HG03439 (cell line): ENCODE data around the gene HSPA1A.
"Not testable (repeated sequence)": the region's sequence is repeated elsewhere in the genome, so short reads cannot be mapped to it uniquely, and the experiment has no call there.

Experiments
- ATAC-seq: cut with Tn5 transposase; IDR thresholded peaks from one replicate; pipeline ENCODE4 v1.9.1; 2021; ENCODE audit warnings: mild to moderate bottlenecking, moderate library complexity; ENCODE audit not compliant: unreplicated experiment

Gene HSPA1A

DNA sequence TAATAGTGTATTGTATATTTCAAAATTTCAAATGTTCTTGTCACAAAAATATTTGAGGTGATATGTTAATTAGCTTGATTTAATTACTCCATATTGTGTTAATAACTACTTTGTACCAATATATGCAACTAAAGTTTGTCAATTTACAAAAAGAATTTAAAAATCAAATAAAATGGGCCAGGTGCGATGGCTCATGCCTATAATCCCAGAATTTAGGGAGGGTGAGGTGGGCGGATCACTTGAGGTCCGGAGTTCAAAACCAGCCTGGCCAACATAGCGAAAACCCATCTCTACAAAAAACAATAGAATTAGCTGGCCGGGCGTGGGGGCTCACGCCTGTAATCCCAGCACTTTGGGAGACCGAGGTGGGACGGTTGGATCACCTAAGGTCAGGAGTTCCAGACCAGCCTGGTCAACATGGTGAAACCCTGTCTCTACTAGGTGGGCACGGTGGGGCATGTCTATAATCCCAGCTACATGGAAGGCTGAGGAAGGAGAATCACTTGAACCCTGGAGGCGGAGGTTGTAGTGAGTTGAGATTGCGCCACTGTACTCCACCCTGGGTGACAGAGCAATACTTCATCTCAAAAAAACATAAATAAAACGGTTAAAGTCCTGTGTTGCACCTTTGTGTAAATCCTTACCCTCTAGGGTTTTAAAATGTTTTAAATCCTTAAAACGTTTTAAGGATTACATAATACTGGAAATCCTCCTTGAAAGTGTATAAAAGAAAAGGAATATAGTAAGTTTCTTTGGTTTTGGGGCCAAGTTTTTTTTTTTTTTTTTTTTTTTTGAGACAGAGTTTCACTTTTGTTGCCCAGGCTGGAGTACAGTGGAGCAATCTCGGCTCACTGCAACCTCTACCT, 16.2 kb downstream of the HSPA1A start:
- ATAC-seq: no peak

GRCh38 chr6:31834367-31835250, 19.3 kb downstream of the HSPA1A start:
- ATAC-seq: no peak

GRCh38 chr6:31836047-31836473, 20.7 kb downstream of the HSPA1A start:
- no peak for ATAC-seq

DNA sequence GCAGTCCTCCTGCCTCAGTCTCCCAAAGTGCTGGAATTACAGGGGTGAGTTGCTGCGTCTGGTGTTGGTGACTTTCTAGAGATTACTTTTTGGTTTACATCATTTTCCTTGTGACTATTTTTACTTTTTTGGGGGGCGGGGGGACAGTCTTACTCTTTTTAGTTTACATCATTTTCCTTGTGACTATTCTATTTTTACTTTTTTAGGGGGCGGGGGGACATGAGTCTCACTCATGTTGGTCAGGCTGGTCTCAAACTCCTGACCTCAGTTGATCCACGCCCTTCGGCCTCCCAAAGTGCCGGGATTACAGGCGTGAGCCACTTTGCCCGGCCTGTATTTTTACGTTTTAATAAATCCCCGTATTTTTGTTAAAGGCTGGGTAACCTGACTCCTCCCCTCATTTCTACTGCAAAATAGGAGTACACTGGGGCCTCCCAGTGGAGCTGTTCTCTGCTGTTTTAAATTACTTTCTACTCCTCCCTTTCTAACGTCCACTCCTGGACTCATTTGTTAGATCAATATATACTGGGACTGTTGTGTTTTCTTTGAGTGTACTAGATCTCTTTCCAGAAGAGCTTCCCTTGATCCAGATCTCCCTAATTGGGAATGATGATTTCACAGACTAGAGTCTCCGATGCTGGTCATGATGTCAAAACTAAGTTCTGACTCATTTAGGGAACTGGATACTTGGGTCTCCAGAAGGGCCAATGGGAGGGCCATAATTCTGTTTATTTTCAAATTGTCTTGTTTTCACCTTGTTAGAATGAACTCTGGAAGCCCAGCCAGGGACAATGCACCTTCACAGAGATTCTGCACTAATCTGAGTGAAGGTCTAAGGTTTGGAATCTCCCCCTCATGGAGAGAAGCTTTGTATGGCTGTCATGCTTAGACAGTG, 21.4 kb downstream of the HSPA1A start:
- ATAC-seq: no peak

GRCh38 chr6:31837369-31838113, 22.2 kb downstream of the HSPA1A start:
- no peak for ATAC-seq

DNA sequence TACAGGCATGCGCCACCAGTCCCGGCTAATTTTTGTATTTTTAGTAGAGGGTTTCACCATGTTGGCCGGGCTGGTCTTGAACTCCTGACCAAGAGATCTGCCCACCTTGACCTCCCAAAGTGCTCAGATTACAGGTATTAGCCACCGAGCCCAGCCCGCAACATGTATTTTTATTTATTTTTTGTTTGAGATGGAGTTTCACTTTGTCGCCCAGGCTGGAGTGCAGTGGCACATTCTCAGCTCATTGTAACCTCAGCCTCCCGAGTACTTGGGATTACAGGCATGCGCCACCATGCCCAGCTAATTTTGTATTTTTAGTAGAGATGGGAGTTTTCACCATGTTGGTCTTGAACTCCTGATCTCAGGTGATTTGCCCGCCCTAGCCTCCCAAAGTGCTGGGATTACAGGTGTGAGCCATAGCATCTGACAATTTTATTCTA, 22.8 kb downstream of the HSPA1A start:
- not testable (repeated sequence) for ATAC-seq

DNA sequence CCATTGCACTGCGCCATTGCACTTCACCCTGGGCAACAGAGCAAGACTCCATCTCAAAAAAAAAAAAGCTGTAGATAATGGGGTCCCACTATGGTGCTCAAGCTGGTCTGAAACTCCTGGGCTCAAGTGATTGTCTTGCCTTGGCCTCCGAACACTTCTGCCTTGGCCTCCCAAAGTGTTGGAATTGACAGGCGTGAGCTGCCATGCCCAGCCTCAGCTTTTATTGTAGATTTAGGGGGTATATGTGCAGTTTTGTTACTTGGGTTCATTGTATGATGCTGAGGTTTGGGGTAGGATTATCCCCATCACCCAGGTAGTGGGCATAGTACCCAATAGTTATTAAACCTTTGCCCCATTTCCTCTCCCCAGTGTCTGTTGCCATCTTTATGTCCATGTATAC, 23.6 kb downstream of the HSPA1A start:
- ATAC-seq: no peak

GRCh38 chr6:31839779-31840126, 24.4 kb downstream of the HSPA1A start:
- not testable (repeated sequence) for ATAC-seq

DNA sequence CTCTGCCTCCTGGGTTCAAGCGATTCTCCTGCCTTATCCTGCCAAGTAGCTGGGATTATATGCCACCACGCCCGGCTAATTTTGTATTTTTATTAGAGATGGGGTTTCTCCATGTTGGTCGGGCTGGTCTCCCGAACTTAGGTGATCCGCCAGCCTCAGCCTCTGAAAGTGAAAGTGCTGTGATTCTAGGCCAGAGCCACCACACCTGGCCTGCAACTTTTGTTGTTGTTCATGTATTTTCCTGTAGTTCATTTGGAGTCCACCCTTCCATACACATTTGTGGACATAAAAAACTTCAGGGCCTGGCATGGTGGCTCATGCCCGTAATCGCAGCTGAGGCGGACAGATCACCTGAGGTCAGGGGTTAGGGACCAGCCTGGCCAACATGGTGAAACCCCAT, 26.7 kb downstream of the HSPA1A start:
- ATAC-seq: no peak

DNA sequence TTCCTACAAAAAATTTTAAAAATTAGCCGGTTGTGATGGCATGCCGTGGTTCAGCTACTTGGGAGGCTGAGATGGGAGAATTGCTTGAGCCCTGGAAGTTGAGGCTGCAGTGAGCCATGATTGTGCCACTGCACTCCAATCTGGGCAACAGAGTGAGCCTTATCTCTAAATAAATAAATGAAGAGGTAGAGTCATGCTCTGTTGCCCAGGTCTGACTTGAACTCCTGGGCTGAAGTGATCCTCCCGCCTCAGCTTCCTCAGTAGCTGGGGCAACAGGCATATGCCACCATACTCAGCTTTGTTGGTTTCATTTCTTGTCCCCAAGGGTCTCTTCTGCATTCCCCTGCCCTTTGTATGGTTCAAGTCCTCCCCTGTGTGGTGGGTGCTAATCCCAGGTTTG, 29.2 kb downstream of the HSPA1A start:
- ATAC-seq: no peak

GRCh38 chr6:31847276-31847978, 32.1 kb downstream of the HSPA1A start:
- no peak for ATAC-seq

GRCh38 chr6:31850765-31851484, 35.6 kb downstream of the HSPA1A start:
- ATAC-seq: no peak

- no peak for ATAC-seq
Measured at GRCh38 chr6:31851485-31851832, 36.1 kb downstream of the HSPA1A start.

- not testable (repeated sequence) for ATAC-seq
Measured at GRCh38 chr6:31851980-31852718, 36.8 kb downstream of the HSPA1A start.

- ATAC-seq: not testable (repeated sequence)
Measured at GRCh38 chr6:31857774-31858173, 42.4 kb downstream of the HSPA1A start.

DNA sequence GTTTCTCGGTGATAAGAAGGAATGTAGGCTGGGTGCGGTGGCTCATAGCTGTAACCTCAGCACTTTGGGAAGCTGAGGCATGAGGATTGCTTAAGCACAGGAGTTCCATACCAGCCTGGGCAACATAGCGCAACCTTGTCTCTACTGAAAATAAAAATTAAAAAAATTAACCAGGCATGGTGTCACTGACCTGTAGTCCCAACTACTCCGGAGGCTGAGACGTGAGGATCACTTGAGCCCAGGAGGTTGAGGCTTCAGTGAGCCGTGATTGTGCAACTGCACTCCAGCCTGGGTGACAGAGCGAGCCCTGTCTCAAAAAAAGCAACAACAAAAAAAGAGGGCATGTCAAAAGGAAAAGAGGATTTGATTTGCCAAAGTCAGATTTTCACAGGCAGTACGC, 43.4 kb downstream of the HSPA1A start:
- ATAC-seq: no peak

DNA sequence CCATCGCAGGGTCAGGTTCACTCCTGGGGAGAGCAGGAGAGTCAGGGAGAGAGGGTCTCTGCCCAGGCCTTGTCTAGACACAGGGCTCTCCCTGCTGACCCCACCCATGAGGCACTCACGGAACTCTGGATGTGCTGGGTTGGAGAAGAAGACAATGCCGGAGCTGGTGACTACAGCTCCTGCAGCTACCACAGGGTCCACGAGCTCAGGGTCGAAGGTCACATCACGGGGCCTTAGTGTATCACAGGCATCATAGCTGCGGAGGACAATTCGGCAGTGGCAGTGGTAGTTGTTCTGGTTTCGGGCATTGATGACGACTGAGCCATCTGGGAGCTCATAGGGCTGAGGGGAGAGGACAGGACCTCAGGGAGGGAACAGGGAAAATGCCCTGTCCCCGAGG, 44.6 kb downstream of the HSPA1A start:
- no peak for ATAC-seq

GRCh38 chr6:31860349-31860748, 45.0 kb downstream of the HSPA1A start:
- ATAC-seq: no peak
